Activated T-cell treated with anti-CD3 and anti-CD28 coated beads, Interleukin-2, amount 50 U/mL, for 1 hour (primary cell): ENCODE results near the gene OGN.

Experiments used
- DNase-seq: peaks from one replicate; pipeline ENCODE4 v3.0.0-alpha.2; 2020

Gene OGN

DNA sequence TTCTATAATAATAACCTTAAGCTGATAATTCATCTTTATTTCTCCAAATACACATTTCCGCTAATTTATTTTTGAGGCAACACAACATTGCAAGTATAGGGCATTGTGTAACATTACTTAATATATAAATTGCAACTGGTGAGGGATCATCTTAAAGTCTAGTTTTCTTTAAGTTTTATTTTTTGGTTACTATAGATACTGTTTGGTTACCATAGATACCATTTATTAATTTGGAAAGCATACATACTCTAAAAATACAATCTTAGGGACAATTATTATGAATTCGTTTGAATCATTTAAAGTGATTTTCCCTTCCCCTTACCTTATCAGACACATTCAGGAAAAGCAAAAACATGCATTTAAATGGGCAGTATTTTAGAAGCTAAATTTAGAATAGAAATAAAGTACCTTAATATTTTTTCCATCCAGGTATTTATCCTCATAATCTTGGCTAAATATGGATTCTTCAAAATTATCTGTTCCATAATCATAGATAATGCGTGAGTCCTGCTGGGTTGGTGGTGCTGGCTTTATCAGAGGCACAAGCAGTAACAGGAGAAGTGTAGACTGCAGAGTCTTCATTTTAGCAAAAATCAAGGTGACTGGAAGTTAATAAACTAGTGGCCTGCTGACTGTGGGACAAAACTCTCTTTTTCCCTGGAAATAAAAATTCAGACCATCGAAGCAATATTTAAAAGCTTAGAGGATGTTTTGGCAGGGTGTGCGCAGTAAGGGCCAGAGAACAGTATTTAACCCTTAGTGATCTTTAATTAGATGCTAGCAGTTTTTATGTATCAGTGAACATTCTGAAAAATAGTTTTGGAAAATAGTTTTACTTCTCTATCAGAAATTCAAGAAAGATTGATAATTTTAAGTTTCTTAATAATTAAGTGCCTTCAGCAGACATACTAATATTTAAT is 1.3 kb downstream of the OGN start:
- no peak for DNase-seq

DNA sequence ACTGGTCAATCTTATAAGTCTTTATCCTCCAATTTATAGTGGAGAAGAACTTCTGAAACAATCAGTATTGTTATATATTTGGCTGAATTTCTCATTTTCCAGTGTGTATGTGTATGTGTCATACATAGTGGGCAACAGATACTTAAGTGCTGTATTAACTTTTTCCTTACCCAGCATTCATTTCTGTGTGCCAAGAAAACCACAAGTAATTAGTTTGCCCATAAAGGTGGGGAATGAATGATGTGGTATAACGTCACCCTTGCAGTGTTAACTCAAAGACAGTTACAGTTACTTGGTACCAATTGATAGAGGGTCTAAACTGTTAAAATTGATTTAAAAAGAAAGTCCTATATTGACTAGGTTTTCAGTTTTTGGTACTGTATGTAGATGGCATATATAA is 2.0 kb downstream of the OGN start:
- no peak for DNase-seq

DNA sequence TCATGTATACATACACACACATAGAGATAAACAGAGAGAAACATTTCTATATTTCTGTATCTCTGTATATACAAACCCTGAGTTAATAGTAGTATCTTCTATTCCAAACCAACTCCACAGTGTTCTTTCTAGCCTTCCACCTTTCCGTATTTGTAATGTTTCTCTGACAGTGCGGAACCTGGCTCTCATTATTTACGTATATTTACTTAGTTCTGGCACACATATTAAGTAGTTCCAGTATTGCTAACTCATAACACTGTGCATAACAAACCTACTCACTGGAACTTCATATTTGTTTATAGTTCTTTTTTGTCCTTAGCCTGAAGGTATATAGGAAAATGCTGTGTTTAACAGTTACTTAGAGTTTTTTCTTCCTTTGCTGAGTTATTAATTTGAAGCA is 6.5 kb downstream of the OGN start:
- DNase-seq = no peak

DNA sequence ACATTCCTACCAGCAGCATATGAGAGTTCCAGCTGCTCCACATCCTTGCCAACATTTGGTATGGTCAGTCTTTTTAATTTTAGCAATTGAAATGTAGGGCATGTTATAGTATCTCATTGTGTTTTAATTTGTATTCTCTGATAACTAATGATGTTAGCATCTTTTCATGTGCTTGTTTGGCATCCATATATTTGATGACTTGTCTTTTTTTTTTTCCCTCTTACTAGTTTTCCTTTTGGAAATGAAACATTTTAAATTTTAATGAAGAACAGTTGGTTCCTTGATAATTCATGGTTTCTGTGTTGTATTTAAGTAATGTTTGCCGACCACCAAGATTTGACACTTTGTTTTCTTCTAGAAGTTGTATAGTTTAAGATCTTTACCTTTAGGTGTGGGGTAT is 8.8 kb downstream of the OGN start:
- DNase-seq = no peak

DNA sequence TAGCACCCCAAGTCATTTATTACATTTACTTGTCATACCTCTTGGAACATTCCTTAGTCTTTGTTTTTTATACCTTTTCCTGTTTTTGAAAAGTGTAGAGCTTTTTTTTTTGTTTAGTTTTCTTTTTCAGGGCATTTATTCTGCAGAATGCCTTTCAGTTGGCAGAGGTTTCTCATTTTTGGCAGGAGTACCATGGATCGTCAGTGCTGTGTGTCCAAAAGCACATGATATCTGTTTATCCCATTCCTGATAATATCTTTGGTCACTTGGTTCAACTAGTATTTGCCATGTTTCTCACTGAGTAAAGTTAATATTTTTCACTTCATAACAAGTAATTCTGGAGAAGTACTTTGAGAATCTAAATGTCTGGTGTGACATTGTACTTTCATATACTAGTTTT is 10.7 kb downstream of the OGN start:
- DNase-seq = no peak

DNA sequence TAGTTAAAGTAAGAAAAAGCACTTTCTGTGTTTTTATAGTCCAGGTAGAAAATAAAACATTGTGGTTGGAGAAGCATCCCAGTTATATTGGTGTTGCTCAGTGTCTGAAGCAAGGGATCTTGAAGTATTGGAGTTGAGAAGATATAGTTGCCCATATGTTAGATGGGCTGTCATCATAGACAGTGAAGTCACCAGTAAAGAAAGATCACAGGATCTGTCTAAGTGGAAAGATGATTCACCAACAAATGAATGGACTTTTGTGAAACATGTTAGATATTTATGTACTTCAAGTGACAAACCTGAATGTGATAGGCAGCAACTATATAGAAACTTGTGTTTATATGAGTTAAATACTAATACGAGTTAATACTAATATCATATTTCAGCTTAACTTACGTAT is 11.7 kb downstream of the OGN start:
- no peak for DNase-seq

DNA sequence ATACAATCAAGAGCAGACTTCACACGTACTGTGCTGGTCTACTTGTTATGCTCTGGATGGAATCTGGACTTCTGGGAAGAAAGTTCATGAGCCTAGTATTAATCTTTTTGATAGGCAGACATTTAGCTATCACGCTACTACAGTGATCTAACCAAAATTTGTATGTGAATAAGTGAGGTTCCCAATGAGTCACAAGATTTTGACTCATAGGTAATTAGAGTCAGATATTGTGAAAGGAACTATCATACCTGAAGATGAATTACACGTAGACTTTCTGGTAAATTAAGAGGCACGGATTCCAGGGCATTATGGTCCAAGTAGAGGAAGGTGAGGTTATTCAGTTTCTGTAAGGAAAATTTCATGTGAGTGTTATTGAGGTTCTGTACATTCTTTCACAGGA is 18.4 kb downstream of the OGN start:
- no peak for DNase-seq

DNA sequence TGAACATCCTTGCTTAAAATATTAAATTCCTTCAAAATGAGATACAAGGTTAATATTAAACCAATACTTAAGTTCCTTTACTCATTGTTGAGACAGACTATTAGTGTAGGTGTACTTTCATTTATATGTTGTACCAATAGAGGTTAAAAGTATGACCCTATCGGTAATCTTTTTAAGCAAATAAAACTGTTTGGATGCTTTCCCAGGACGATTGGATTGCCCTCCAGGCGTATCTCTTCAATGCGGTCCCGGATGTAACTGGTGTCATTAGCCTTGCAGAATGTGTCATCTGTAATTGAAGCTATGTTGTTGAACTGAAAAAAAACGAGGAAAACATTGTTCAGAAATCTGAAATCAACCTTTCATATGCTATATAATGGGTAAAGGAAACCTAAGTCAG is 18.9 kb downstream of the OGN start:
- DNase-seq = no peak

DNA sequence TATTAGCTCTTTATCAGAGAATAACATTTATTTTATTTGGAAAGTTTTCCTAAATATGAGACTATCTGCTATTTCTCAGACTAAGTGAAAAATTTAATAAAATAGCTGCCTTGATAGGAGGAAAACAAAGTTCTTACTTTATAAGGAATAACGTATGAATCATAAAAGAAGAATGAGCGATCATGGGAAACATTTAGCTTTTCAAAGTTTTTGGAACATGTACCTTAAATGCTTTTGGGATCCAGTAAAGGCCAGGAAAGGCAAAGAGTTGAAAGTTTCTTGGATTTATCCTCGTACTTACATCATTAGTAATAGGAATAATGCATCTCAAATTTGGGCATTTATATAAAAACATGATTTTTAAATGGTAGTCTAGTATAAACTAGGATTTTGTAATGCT is 19.4 kb downstream of the OGN start:
- no peak for DNase-seq

DNA sequence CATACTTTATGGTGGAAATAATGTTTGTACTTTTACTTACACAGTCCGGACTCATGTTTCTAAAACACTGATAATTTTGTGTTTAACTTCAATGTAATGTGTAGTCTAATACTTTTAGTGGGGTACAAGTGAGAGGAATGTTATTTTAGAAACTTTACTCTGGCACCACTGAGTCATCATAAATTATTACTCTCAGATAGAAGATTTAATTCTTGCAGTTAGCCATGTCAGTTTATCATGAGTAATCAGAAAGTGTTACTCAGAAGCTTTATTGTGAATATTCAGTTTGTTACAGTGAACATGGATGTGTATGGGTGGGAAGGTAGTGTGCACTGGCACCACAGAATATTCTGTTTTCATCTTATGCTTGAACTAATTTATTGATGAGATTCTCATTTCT is 20.0 kb downstream of the OGN start:
- no peak for DNase-seq

DNA sequence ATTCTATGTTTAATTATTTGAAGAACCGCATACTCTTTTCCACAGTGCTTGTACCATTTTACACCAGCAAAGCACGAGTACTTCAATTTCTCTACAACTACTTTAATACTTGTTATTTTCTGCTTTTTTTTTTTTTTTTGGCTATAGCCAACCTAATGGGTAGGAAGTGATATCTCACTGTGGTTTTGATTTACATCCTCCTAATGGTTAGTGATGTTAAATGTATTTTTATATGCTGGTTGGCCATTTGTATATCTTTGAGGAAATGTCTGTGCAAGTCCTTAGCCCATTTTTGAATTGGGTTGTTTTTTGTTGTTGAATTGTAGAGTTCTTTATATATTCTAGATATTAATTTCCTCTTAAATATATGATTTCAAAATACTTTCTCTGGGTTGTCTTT is 22.6 kb downstream of the OGN start:
- DNase-seq = no peak

DNA sequence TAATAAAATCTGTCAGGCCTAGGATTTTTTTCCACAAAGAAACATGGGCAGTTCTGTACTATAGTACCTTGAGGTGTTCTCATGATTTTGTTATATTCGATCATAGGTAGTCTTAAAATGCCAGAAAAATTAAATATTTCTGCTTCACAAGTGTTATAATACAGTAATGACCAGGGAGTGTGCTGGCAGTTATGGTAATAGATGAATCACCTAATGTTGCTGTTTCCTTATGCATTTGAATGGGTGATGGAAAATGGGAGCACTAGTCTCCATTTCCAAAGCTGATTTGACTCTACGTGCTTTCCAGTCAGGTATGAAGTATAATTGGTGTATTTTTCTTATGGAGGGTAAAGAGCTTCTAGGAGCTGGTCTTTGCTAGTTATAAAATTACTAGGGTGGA is 23.8 kb downstream of the OGN start:
- DNase-seq = no peak

DNA sequence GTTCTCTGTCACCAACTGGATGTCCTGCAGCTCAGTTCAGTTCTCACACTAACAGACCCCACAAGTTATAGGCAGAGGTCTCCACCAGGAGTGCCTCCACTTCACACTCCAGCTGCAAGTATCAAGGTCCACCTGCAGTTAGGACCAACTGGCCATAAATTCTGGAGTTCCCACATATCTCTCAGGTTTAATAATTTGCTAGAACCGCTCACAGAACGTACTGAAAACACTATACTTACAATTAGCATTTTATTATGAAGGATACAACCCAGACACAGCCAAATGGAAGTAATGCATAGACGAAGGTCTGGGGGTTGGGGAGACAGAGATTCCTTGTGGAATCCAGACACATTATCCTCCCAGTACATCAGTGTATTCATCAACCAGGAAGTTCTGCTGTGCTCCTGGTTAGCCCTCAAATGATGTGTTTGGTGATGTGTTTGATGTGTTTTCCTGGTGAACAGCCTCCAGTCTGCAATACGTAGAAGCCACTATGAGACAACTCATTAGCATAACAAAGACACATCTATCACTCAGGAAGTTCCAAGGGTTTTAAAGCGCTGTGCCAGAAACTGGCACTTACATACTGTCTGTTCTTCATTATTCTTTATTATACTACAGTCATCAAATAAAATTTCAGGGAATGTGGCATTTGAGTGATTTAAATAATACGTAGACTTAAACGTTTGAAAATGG is 25.4 kb downstream of the OGN start:
- no peak for DNase-seq

DNA sequence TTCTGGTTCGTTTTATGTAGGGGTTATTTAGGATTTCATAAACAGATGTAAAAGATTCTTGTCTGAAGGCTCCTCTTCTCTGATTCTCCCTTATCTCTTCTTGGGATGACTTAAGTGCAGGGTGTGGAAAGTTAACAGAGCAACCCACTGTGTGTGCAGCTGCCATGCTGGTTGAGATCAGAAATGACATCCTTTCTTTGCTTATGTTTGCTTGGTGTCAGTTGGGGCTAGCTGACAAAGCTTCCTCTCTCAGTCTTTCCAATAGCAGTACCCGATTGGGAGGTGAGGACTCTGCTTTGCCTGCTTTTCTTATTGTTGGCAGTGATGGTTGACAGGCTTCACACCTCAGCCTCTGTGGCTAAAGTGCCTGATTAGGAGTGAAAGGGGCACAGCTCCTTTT is 26.5 kb downstream of the OGN start:
- DNase-seq = no peak

DNA sequence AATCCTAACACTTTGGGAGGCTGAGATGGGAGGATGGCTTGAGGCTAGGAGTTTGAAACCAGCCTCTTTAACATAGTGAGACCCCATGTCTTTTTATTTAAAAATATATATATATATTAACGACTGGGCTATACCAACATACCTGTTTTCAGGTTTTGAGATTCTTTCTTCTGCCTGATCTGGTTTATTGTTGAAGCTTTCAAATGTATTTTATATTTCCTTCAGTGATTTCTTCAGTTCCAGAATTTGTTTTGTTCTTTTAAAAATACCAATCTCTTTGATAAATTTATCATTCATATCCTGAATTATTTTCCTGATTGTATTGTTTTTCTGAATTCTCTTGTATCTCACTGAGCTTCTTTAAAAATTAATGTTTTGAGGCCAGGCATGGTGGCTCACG is 31.2 kb downstream of the OGN start:
- no peak for DNase-seq

DNA sequence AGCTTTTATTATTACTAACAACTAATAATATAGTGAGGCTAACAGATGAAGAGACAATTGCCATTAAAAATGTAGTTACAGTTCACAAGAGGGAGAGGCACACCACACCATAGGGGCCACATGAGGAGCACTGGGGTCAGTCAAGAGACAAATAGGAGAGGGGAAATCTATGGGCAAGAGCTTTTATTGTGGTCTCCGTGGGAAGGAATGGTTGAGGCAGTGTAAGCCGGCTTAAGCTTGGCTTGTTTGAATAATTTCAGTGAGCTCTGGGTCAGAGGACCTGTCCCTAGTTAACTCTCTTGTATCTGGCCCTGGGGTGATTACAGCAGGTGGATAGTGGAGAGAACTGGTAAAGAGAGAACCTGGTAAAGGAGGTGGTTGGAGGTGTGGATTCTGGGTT is 35.3 kb downstream of the OGN start:
- DNase-seq = no peak

DNA sequence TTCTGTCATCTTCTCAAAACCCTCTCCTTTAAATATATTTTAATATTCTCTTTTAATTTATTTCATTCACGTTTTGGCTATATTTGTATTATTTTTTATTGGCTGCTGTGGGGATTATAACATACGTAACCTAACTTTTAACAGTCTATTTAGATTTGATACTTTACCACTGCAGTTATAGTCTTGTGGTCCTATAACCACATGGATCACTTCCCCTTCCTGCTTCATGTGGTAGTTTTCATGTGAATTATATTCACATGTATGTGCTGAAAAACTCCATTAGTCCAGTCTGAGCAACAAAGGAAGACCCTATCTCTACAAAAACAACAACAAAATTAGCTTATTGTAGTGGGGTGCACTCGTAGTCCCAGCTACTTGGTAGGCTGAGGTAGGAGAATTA is 44.3 kb downstream of the OGN start:
- no peak for DNase-seq

DNA sequence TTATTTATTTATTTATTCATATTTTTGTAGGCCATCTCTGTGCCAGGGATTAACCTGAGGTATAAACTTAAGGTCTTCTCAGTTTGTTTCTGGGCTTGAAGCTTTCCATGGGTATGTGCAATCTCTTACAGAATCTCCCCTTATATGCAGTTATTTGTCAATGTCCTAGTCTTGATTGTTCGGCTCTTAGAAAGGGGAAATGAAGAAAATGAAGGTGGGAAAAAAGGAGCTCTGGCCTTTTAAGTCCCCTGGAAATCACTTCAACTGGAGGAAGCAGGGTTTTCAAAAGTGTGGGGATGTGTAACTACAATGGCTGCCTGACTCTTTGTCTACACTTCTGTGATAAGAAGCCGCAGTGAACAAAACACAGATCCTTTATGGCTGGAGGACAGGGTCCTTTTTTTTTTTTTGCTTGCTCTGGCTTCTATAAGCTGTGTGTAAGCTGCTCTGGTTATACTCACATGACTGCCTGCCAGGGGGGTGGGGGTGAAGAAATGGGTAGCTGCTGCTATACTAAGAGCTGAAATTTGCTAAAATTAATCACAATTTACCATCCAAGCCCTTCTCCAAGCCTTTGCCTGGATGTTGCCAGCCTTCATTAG is 44.9 kb downstream of the OGN start:
- no peak for DNase-seq

DNA sequence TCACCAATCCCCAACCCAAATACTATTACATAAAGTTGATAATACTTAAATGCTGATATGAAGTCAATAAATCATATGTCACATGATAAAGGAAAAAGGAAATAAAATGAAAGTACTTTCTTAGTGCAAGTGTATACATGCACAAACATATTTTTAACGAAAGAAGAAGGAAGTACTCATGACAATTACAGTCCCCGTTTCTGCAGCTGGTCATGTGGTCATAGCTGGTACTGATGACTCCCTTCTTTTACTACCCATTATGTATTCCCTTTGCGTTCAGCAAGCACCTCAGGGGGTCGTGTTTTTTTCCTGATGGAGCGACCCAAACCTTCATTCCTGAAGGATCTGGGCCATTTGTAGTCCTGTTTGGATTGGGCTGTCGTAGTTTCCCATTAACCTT is 51.3 kb downstream of the OGN start:
- DNase-seq = no peak

DNA sequence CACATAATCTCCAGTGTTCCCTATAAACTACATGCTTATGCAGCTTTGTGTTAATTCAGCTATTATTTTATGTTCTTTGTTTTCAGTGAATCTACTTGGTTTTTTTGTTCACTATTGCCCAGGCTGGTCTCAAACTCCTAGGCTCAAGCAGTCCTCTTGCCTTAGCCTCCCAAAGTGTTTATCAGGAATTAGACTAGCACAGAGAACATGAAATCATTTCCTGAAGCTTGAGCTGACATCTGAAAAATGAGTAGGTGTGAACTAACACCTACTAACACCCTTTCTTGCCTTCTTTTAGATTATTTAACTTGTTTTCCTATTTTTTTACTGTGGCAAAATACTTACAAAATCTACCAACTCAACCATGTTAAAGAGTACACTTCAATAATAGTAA is 53.6 kb downstream of the OGN start:
- no peak for DNase-seq

DNA sequence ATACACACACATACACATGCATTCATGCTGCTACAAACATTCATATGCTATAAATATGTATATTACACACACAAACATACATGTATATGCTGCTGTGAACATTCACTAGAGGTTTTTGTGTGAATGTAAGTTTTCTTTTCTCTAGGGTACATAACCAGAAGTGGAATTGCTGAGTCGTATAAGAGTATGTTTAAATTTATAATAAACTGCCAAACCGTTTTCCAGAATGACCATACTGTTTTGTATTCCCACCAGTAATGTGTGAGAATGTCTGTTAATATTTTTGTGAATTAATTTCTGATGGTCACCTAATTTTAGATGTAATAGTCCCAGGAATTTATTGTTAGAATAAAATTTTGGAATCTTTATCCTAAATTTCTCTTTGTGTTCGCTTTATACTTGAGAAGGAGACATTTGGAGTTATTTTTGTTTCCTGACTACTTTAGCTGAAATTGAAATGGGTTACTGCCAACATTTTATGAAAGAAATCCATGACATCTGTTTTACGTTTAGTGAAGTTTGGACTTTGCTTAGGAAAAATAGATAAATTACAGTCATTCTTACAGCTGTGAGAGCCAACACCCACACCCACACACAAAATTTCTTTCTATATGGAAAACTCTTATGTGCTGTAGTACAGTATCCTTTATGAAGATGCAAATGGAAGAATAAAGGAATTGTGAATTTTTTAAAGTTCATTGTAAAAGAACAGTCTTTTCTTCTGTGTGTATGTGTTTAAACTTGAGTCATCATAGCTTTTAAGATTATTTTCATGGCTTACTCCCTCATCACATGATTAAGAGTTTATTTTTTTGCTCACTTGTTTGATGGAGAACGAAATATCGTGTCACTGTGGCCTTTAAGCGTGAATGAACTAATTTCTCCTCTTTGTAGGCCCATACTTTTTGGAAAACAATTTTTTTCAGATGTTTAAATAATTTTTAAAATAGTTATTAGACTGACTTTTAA is 54.3 kb downstream of the OGN start:
- no peak for DNase-seq

DNA sequence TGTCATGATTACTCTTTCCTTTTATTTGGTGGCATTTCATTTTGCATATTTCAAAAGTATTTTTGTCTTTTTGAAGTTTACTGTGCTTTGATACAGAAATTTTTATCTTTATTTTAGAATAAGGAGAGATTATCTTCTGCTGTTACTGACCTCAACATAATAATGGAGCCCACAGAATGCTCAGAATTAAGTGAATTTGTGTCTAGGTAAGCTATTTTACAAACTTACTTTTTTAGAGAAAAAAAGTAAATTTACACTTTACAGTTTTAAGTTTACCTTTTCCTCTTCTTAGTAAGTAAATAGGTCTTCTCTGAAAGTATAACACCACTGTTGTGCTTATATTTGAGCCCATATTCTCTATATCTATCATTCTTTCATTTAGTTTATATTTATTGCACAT is 58.8 kb downstream of the OGN start:
- DNase-seq = no peak
